Effector CD8-positive, alpha-beta T cell (primary cell): ENCODE results near the gene RIPPLY3.
"Not testable (repeated sequence)": the region's sequence is repeated elsewhere in the genome, so short reads cannot be mapped to it uniquely, and the experiment has no call there.

ENCODE experiments used
- DNase-seq: peaks from one replicate; lab custom pipeline; 2025; lab: John Stamatoyannopoulos, UW

RIPPLY3 gene

GRCh38 chr21:36981049-36981391 lies 25.5 kb upstream of the RIPPLY3 start:
- DNase-seq = no peak

GRCh38 chr21:36981977-36982700 lies 24.4 kb upstream of the RIPPLY3 start:
- no peak for DNase-seq

- DNase-seq = no peak
These were observed 20.5 kb upstream of the RIPPLY3 start for GRCh38 chr21:36985751-36986594.

- no peak for DNase-seq
These were observed 18.7 kb upstream of the RIPPLY3 start for GRCh38 chr21:36987845-36988244.

- DNase-seq = no peak
These were observed 18.0 kb upstream of the RIPPLY3 start for GRCh38 chr21:36988536-36988935.

- DNase-seq = not testable (repeated sequence)
These were observed 17.3 kb upstream of the RIPPLY3 start for GRCh38 chr21:36989199-36989698.

GRCh38 chr21:36989699-36990507 lies 16.6 kb upstream of the RIPPLY3 start:
- DNase-seq = peak; percentile 73

- no peak for DNase-seq
These were observed 15.8 kb upstream of the RIPPLY3 start for GRCh38 chr21:36990508-36991205.

GRCh38 chr21:36992671-36993070 lies 13.8 kb upstream of the RIPPLY3 start:
- no peak for DNase-seq

- DNase-seq = no peak
These were observed 11.9 kb upstream of the RIPPLY3 start for GRCh38 chr21:36994501-36995158.

GRCh38 chr21:36995285-36995684 lies 11.2 kb upstream of the RIPPLY3 start:
- not testable (repeated sequence) for DNase-seq

- no peak for DNase-seq
These were observed 7.2 kb upstream of the RIPPLY3 start for GRCh38 chr21:36999131-36999898.

- DNase-seq = no peak
These were observed 6.1 kb upstream of the RIPPLY3 start for GRCh38 chr21:37000381-37000780.

- DNase-seq = no peak
These were observed 5.1 kb upstream of the RIPPLY3 start for GRCh38 chr21:37001441-37001840.

GRCh38 chr21:37002851-37003250 lies 3.7 kb upstream of the RIPPLY3 start:
- DNase-seq = not testable (repeated sequence)

GRCh38 chr21:37003917-37004316 lies 2.6 kb upstream of the RIPPLY3 start:
- DNase-seq = not testable (repeated sequence)

GRCh38 chr21:37005548-37006485 lies 685 bp upstream of the RIPPLY3 start:
- DNase-seq = no peak

GRCh38 chr21:37008724-37009123 lies 2.2 kb downstream of the RIPPLY3 start:
- DNase-seq = no peak

GRCh38 chr21:37009740-37010341 lies 3.3 kb downstream of the RIPPLY3 start:
- peak; percentile 61 for DNase-seq
